ENCODE measurements around the gene MTA1. TPM values are rescaled to one million over a fixed set of nuclear protein-coding genes. Genes with fewer than 3 reads are reported as not detected.

Gene MTA1
- total RNA-seq, 2 experiments from 2014 or later, result 98.5 to 103 TPM

GRCh38 chr14:105389976-105390848, 29.4 kb upstream of the MTA1 start:
- POLR2A ChIA-PET, result interaction anchor here (0.8 to 1.8 kb wide), 3 partner anchors 8 to 96 kb away, joined by 3 to 11 read pairs (median 5); partner anchors contain the start of genes CRIP1 and TEX22
- H3K27ac Mint-ChIP-seq, result no peak overlapping the region
- no peak overlapping the region for H3K4me3 Mint-ChIP-seq

DNA sequence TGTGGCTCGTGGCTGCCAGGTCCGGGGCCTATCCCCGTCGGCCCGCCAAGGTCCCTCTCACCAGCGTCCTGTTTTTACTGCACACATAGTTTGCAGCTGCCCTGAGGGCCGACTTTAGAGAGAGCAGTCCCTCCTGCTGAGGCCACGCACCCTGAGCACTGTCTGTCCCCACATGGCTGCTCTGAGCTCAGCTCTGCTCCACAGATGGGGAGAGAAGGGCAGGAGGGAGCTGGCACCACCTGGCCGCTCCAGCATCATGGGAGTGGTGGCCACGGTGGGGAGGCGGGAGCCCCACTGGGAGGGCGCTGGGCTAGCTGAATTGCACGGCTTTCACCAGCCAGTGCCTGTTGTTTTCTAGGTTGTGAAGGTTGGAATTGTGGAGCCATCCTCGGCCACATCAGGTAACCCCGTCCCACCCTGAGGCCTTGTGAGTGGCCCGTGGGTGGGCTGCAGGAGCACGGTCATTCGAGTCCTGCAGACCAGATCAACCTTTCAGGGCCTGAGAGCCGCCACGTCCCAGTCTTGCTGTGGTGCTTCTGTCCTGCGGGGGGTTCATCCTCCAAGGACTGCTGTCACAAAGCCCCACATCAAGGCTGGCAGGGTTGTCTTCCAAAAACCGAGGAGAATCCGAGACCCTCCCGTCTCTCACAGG, 28.7 kb upstream of the MTA1 start:
- no peak for DNase-seq
- no peaks in the 10 kb centered on the region for H3K9me3 Mint-ChIP-seq
- H3K27ac Mint-ChIP-seq, result no peak overlapping the region
- H3K4me3 Mint-ChIP-seq, result no peak overlapping the region
- H3K36me3 Mint-ChIP-seq (ENCODE audit: low read depth), result no peaks in the 10 kb centered on the region
- ChIA-PET CTCF (no interaction called here), POLR2A (interaction anchor here (1.2 kb wide), 1 partner anchor 95 kb away, joined by 3 read pairs; the partner anchor contains the start of gene CRIP1)
- H3K4me1 Mint-ChIP-seq, result peaks cover 15% of the 10 kb centered on the region
- no peaks in the 10 kb centered on the region for H3K27me3 Mint-ChIP-seq

More at GRCh38 chr14:105389976-105390848, 29.4 kb upstream of the MTA1 start:
- peaks cover 15% of the 10 kb centered on the region for H3K4me1 Mint-ChIP-seq
- H3K36me3 Mint-ChIP-seq (ENCODE audit: low read depth), result no peaks in the 10 kb centered on the region
- CTCF ChIA-PET, result interaction anchor here (0.7 to 1.3 kb wide), 4 partner anchors 8 to 90 kb away, joined by 3 to 4 read pairs (median 3); partner anchors contain the start of gene TEX22
- H3K9me3 Mint-ChIP-seq, result no peaks in the 10 kb centered on the region
- no peaks in the 10 kb centered on the region for H3K27me3 Mint-ChIP-seq
- DNase-seq, result no peak

- CTCF ChIA-PET, result no interaction called here
- POLR2A ChIA-PET, result interaction anchor here (1.2 to 1.5 kb wide), 2 partner anchors 95 to 99 kb away, joined by 3 read pairs; partner anchors contain the start of gene CRIP1
Observed at GRCh38 chr14:105391541-105391940, 28.1 kb upstream of the MTA1 start.

DNA sequence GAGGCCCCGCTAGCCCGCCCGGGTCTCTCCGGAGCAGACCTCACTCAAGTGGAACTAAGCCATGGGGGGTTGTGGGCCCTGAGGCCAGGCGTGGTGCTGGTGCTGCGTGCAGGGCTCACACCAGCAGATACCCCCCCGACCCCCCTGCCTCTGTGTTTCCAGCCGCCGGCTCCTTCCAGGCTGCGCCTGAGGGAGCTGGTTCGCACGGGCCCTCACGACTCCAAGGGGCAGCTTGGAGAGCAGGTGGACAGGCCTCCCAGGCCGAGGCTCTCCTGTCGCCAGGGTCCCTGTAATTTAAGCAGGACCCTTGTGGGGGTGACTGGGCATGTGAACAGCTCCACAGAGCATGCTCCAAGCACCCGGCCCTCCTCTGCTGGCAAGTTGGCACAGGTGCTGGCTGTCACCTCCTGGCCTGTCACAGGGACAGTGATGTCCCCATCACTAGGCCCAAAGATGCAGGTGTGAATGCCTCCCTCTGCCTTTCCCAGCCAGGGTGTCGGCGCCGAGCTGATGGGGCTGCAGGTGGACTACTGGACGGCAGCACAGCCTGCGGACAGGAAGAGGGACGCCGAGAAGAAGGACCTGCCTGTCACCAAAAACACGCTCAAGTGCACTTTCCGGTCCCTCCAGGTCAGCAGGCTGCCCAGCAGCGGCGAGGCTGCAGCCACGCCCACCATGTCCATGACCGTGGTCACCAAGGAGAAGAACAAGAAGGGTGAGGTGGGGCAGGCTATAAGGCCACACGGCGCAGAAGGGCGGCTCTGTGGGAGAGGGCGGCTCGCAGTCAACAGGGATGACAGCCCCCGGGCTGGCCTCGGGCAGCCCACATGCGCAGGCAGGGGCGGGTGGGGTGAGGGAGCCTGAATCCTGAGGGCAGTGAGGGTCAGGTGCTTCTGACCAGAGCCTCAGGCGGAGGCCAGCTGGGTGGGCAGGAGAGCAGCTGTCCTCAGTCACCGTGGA, 27.2 kb upstream of the MTA1 start:
- H3K36me3 Mint-ChIP-seq (ENCODE audit: low read depth), result no peaks in the 10 kb centered on the region
- CTCF ChIA-PET, result no interaction called here
- POLR2A ChIA-PET, result interaction anchor here (0.6 to 1.5 kb wide), 2 partner anchors 19 to 98 kb away, joined by 3 read pairs; no protein-coding TSS in a partner anchor
- H3K27me3 Mint-ChIP-seq, result no peaks in the 10 kb centered on the region
- no peak overlapping the region for H3K4me3 Mint-ChIP-seq
- no peaks in the 10 kb centered on the region for H3K9me3 Mint-ChIP-seq
- DNase-seq, result no peak
- H3K4me1 Mint-ChIP-seq, result peaks cover 15% of the 10 kb centered on the region
- no peak overlapping the region for H3K27ac Mint-ChIP-seq

More at GRCh38 chr14:105391541-105391940, 28.1 kb upstream of the MTA1 start:
- Mint-ChIP-seq H3K36me3 (ENCODE audit: low read depth) (no peaks in the 10 kb centered on the region), H3K4me3 (no peak overlapping the region), H3K27ac (no peak overlapping the region), H3K27me3 (no peaks in the 10 kb centered on the region), H3K9me3 (no peaks in the 10 kb centered on the region), H3K4me1 (peaks cover 15% of the 10 kb centered on the region)
- no peak for DNase-seq

DNA sequence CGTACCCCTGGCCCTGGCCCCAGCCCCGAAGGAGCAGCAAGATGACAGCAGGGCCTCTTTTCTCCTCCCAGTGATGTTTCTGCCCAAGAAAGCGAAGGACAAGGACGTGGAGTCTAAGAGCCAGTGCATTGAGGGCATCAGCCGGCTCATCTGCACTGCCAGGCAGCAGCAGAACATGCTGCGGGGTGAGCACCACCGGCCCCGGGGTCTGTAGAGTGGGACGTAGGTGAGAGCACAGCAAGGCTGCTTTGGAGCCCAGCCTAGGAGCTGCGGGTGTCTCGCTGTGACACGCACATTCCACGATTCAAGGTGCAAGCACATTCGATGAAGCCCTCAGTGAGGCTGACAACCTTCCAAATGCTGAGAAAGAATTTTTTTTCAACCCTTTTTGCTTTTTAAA, 26.5 kb upstream of the MTA1 start:
- Mint-ChIP-seq H3K4me1 (peaks cover 19% of the 10 kb centered on the region), H3K27me3 (no peaks in the 10 kb centered on the region), H3K36me3 (ENCODE audit: low read depth) (no peaks in the 10 kb centered on the region), H3K4me3 (no peak overlapping the region), H3K27ac (no peak overlapping the region), H3K9me3 (no peaks in the 10 kb centered on the region)
- CTCF ChIA-PET, result no interaction called here
- POLR2A ChIA-PET, result no interaction called here
- DNase-seq, result no peak

DNA sequence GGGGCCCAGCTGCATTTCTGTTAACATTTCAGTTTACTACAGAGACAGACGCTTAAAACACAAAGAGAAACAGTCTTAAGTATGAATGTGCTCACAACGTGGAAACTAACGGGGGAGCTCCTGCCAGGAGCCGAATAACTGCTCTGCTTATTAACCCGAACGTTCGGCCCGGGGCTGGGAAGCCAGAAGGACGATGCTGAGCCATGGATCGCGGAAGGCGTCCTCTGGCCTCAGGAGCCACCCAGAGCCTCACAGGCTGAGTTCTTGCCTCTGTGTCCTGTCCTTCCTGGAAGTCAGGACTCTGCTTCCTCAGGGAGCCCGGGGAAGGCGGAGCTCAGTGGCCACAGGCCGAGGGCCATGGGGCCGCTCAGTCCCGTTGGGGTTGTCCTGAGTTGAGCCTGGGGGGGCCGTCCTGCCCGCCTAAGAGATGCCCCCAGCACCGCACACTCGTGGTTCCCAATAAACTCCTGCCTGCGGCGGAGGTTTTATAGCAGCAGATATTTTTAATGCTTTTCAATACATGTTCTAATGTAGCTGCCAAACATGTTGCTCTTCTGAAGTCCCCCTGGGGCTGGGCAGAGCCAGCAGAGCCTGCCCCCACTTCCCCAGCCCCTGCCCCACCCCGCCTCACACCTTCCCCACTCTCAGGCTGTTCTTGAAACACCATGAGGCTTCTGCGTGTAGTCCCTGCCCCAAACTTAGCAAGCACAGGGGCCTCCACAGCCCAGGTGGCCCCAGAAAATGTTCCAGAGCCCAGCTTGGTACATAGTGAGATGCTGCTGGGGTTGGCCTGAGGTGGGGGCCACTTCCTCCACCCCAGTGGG, 24.7 kb upstream of the MTA1 start:
- no peak overlapping the region for H3K27ac Mint-ChIP-seq
- ChIA-PET CTCF (no interaction called here), POLR2A (no interaction called here)
- H3K27me3 Mint-ChIP-seq, result no peaks in the 10 kb centered on the region
- no peak overlapping the region for H3K4me3 Mint-ChIP-seq
- peaks cover 10% of the 10 kb centered on the region for H3K36me3 Mint-ChIP-seq (ENCODE audit: low read depth)
- no peaks in the 10 kb centered on the region for H3K9me3 Mint-ChIP-seq
- no peak for DNase-seq
- H3K4me1 Mint-ChIP-seq, result peaks cover 26% of the 10 kb centered on the region

DNA sequence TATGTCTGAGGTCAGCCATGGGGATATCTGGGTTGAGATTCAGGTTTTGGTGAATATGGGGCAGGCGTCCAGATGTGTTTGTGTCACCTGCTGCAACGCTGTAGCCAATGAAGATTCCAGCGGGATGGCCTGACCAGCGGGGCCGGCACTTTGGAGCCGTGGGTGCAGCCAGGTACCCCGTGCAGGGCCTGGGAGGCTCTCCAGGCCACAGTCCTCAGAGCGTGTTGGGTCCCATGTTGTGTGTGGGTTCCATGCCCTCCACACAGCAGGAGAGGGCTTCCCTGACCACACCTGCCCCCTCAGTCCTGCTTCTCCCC, 24.1 kb upstream of the MTA1 start:
- CTCF ChIA-PET, result no interaction called here

GRCh38 chr14:105397350-105397931, 22.2 kb upstream of the MTA1 start:
- CTCF ChIA-PET, result interaction anchor here (0.7 to 2.3 kb wide), 3 partner anchors 8 to 131 kb away, joined by 3 to 9 read pairs (median 5); no protein-coding TSS in a partner anchor
- DNase-seq, result no peak
- peak overlapping the region; percentile 44 for H3K4me3 Mint-ChIP-seq
- peaks cover 4% of the 10 kb centered on the region for H3K9me3 Mint-ChIP-seq
- H3K4me1 Mint-ChIP-seq, result peaks cover 23% of the 10 kb centered on the region
- peak overlapping the region; percentile 65 for H3K27ac Mint-ChIP-seq
- POLR2A ChIA-PET, result interaction anchor here (0.6 to 2.2 kb wide), 11 partner anchors 8 to 377 kb away, joined by 3 to 11 read pairs (median 5); partner anchors contain the start of gene CDCA4
- H3K27me3 Mint-ChIP-seq, result no peaks in the 10 kb centered on the region
- peaks cover 28% of the 10 kb centered on the region for H3K36me3 Mint-ChIP-seq (ENCODE audit: low read depth)

More for the DNA sequence above, 24.1 kb upstream of the MTA1 start:
- H3K27me3 Mint-ChIP-seq, result no peaks in the 10 kb centered on the region
- H3K4me1 Mint-ChIP-seq, result peaks cover 26% of the 10 kb centered on the region
- no peak overlapping the region for H3K4me3 Mint-ChIP-seq
- no peak for DNase-seq
- no peaks in the 10 kb centered on the region for H3K9me3 Mint-ChIP-seq
- peaks cover 16% of the 10 kb centered on the region for H3K36me3 Mint-ChIP-seq (ENCODE audit: low read depth)
- POLR2A ChIA-PET, result no interaction called here
- no peak overlapping the region for H3K27ac Mint-ChIP-seq

DNA sequence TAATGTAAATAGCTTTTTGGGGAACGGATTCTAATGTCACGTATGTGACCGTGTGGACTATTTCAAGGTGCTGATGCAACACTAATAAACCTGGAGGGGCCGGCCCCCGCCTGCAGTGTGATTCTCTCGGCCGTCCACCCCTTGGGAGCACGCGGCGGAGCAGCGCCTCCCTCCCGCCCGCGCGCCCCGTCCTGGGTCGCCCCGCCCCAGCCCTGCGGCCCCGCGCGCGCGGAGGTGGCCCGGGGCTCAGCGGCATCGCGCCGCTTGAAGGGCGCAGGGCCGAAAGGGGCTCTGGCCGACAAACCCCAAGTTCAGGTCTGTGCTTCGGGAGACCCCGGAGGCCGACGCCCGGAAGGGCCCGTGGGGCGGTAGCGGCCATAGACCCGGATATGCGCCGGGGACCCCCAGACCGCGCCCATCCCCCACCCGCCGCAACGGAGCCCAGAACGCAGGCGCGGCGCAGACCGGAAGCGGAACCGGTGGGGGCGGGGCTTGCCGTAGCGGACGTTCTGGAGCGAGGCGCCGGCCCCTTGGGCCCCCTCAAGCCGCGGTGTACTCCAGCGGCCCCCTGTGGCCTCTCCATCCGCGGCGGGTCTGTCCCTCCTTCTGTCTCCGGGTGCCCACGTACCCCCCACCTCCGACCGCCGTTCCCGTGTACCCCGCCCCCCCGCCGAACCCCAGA, 21.4 kb upstream of the MTA1 start, which contains the start of gene TEX22:
Gene TEX22, plus strand, starts transcription at position 495 of the 682 bp plus-strand sequence. CDS start 803 bp downstream, outside the sequence.
- peak; percentile 89 for DNase-seq
- Mint-ChIP-seq H3K27ac (peak within 1 kb of the TSS; percentile 82), H3K27me3 (no peaks in the 10 kb centered on the region), H3K4me3 (peak within 1 kb of the TSS; percentile 89), H3K36me3 (ENCODE audit: low read depth) (peaks cover 28% of the 10 kb centered on the region), H3K4me1 (peaks cover 23% of the 10 kb centered on the region), H3K9me3 (peaks cover 4% of the 10 kb centered on the region)
- ChIA-PET POLR2A (interaction anchor here (0.6 to 2.3 kb wide), 17 partner anchors 9 to 377 kb away, joined by 3 to 11 read pairs (median 5); partner anchors contain the start of gene CDCA4), CTCF (interaction anchor here (0.7 to 2.3 kb wide), 4 partner anchors 9 to 131 kb away, joined by 3 to 9 read pairs (median 4); no protein-coding TSS in a partner anchor)

DNA sequence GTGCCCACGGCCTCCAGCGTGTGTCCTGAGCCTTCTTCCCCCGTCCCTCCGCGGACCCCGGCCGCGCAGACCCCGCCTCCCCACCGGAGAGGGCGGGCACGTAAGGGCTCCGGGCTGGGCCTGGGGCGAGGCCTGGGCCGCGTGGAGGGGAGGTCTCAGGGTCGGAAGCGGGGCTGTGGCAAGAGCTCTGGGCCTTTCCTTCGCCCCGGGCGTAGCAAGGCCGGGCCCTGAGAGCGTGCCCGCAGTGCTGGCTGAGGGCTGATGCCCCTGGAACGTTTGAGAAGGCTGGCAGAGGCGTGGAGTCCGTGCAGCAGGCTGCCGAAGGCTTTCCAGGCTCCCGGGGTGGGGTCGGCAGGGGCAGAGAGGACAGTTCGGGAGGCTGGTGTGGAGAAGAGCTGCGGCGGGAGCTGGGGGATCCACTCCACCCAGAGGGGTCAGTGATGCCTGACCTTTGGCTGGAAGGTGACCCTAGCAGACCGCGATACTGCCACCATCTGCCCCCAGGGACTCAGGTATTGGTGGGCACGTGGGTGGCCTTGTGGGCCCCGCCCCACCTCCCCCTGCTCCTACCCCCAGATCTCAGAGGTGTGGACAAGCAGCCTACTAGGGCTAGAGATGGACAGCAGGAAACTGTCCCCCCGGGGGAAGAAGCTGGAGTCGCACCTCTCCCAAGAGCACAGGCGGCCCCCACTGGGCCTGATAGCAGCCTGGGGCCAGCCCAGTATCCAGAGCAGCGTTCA, 20.7 kb upstream of the MTA1 start:
- ChIA-PET CTCF (interaction anchor here (0.6 to 2.3 kb wide), 3 partner anchors 21 to 130 kb away, joined by 3 to 5 read pairs (median 3); partner anchors contain the start of gene MTA1), POLR2A (interaction anchor here (0.6 to 2.3 kb wide), 10 partner anchors 9 to 91 kb away, joined by 3 to 11 read pairs (median 4); partner anchors contain the start of gene MTA1)
- peak overlapping the region; percentile 82 for H3K27ac Mint-ChIP-seq
- DNase-seq, result peak; percentile 54
- H3K4me3 Mint-ChIP-seq, result peak overlapping the region; percentile 89
- H3K9me3 Mint-ChIP-seq, result peaks cover 4% of the 10 kb centered on the region
- peaks cover 28% of the 10 kb centered on the region for H3K36me3 Mint-ChIP-seq (ENCODE audit: low read depth)
- no peaks in the 10 kb centered on the region for H3K27me3 Mint-ChIP-seq
- H3K4me1 Mint-ChIP-seq, result peaks cover 24% of the 10 kb centered on the region

Measured in activated CD4-positive, alpha-beta memory T cell treated with anti-CD3 and anti-CD28 coated beads, Interleukin-2, amount 10 ng/mL, durations not matched to agents 7 days and 5 days (primary cell).